T-helper 1 cell treated with Interleukin-12 subunit alpha and Interleukin-12 subunit beta and Interleukin-4 antibody, amounts not matched to agents 30 ng/mL and 1 ng/mL, for 36 hours (primary cell): ENCODE measurements around the gene TRPV5. TPM values are rescaled to one million over a fixed set of nuclear protein-coding genes. Genes with fewer than 3 reads are reported as not detected.

Source experiments
- intact Hi-C: fragments of 100-400 bp; cut with micrococcal nuclease; formaldehyde crosslinking; loops from one replicate; pipeline ENCODE4 v1.15.1; 2024
- total RNA-seq: library from RNA; stranded (reverse); gene quantifications from 2 replicates; pipeline ENCODE4 v1.2.3, GENCODE V29; 2022

The TRPV5 gene
- total RNA-seq, 1 donor from 2014 or later: not detected

DNA sequence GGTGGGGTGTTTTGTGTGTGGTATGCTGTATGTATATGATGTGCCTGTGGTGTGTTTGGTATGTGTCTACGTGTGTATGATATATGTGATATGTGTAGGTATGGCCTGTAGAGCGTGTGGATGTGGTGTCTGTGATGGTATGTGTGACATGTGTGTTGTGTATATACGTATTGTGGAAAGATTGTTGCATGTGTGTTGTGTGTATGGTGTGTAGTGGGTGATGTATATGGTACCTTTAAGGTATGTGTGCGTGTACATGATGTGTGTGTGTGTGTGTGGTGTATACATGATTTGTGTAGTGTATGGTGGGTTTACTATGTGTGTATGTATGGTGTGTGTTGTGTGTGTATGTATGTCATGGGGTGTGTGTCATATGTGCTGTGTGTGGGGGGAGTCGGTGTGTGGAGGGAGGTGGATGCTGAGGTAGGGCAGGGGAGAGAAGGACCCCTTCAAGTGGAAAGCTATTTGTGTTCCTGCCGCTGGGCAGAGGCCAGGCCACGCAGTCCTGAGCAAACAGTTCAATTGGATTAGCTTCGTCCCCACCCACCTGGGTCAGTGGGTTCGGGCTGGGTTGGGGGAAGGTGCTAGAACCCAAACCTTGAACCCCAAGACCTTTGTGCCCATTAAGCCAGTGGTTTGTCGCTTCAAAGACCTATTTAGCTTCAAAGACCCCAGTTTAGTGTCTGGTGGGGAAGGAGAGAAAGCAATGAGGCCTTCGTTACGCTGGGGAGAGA is 46.1 kb downstream of the TRPV5 start:
- intact Hi-C loops: no loop called here

DNA sequence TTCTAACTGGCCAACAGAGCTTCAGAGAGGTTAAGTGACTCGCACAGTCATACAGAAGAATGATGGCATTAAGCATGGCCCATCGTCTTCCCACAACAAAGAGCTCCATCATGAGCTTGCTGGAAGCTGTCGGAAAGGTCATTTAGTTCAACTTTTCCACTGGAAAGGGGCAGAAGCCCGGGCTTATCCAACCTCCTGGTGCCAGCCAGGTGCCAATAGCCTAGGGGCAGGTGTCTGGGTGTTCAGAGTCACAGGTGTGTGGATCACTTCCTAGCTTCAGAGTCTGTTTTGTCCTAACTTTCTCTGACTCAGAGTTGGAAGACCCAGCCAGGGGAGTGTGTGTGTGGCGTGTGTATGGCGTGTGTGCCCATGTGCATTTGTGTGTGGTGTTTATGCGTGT is 46.7 kb downstream of the TRPV5 start:
- intact Hi-C loops: no loop called here

DNA sequence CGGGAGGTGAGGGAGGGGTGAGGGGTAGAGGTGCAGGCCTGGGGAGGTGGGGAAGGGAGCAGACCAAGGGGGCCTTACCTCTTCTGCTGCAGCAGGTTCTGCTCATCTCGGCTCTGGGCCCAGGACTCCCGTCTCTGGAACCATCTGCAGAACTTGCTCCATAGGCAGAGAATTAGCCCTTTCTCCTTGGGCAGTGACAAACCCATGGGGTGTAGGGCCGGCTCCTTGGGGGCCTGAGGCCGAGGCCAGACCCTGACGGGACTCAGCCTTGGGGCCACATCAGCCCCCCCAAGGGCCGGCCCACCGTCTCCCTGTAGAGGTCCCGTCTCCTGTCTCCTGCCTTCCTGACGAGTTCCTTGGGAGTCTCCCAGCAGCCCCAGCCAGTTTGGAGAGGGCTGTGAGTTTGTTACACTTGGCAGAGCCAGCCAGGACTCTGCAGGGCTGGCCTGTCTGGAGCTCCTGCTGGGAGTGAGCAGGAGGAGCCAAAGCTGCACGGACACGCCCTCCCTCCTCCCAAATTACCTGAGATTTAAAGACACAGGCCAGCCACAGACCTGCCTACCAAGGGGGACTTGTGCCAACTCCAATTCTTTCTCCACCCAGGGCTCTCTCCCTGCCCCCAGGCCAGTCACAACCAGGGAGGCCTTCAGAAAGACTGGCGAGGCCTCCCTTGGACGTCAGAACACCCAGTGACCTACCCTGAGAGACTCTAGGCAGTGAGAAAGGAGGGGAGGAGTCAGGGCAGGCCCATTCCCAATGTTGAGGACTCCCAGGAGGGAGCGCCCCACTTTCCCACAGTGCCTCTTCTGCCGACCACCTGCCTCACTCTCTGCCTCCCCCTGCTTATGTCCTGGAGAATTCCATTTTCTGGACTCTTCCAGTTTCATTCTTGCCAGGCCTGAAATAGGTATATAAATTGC is 48.0 kb downstream of the TRPV5 start, which contains the start of gene TRPV6:
TSS of gene TRPV6 (minus strand) at position 435 of the 920 bp plus-strand sequence.
- intact Hi-C loops: no loop called here

DNA sequence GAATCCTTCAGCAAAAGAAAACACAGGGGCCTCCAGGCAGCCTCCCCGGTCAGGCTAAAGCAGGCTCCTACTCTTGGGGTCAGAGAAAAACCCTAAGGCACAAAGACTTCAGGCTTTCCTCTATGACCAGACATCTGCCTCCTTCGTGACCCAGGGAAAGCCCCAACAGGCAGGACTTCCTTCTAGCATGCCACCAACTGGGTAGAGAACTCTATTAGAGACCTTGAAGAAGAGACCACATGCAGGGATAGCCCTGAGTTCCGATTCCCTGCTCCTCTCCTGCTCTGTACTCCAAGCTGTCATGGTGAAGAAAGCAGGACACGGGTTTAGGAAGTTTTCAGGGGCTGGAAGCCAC is 49.3 kb downstream of the TRPV5 start:
- intact Hi-C loops: no loop called here

DNA sequence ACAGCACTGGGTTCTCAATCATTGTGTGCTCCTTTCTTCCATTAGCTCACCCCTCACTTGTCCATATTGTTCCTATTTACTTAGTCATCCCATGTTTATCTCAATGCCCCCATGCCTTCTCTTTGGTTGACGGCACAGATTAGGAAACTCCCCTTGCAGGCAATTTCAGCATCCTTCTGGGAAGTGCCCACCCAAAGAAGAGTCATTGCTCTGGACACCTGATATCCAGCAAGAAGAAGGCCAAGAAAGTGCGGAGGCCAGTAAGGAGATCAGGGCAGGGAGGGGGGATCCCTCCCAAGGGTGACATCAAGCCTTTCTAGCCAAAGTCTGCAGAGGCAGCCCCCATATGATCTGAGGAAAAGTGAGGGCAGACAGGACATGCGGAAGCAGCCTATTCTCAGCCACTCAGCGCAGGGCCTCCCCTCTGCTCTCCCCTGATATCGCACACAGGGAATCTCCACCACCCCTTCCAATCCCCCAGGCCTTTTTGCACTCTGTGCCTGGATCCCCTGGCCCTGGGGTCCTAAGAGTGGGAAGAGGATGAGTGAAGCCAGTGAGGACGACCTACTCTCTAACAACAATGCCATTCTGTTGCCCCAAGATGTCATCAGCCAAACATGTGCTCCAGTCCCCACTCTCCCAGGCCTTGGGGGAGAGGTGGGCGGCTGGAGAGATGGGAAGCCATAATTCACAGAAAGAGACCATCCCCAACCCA is 49.8 kb downstream of the TRPV5 start:
- intact Hi-C loops: no loop called here

DNA sequence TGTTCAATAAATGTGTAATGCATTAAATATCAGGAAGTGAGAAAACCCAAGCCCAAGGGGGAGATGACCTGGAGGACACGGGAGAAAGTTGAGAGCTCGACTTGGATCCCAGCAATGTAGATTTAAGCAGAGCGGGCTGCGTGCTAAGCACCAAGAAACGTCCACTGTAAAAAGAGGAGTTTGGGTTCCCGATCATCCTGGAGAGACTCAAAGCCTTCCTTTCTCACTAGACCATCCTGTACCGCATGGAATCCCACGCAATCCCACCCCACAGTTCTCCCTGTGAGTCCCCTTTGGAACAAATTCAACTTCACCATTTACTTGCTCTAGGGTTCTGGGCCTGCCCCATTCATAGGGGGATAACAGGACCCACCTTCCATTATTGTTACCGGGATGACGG is 50.4 kb downstream of the TRPV5 start:
- intact Hi-C loops: no loop called here

DNA sequence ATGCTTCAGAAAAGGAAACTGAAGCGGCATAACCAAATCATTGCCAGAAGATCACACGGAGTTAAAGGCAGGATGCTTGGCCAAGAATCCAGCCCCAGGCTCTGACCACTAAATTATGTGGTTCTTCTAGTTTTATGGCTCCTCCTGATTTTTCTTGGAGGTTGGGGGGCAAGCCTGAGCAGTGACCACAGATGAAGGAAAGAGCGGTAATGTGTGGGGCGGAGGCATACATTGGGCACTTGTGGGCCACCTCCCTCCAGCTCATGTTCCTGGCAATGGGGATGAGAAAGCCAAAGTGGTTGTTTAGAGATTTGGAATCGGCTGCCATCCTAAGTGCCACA is 51.2 kb downstream of the TRPV5 start:
- intact Hi-C loops: no loop called here

DNA sequence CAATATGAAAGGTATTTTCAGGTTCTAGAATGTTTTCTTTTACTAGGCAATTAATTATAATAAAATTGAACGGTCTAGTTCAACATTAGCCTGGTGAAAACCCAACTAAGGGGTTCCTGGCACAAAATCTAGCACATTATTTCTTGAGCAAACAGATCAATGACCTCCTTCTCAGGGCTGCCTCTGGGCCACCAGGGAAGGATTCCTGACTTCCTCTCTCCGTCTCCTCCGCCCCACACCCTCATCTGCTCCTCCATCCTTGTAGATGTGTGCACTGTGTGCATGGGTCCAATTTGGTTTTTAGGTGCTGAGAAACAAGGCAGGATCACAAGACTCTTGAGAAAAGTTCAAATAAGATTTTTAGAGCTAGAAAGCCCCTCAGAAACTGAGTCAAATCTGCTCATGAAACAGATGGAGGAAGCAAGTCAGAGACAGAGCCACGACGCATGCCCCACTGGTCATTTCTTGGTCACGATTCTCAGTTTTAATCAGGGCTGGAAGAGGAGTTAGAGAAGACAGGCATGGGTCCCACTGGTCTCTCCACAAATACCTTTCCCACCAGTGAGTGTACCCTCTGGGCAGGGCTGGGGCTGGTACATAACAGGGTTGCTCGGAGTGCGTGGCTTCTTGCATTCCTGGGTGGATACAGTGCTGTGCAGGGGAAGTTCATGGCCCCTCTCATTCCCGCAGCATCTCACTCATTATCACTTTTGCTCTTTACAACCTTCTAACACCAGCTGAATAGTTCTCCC is 51.8 kb downstream of the TRPV5 start:
- intact Hi-C loops: loop anchor here (1.0 to 2.0 kb wide), 2 partner anchors 121 to 334 kb away; no protein-coding TSS in a partner anchor

DNA sequence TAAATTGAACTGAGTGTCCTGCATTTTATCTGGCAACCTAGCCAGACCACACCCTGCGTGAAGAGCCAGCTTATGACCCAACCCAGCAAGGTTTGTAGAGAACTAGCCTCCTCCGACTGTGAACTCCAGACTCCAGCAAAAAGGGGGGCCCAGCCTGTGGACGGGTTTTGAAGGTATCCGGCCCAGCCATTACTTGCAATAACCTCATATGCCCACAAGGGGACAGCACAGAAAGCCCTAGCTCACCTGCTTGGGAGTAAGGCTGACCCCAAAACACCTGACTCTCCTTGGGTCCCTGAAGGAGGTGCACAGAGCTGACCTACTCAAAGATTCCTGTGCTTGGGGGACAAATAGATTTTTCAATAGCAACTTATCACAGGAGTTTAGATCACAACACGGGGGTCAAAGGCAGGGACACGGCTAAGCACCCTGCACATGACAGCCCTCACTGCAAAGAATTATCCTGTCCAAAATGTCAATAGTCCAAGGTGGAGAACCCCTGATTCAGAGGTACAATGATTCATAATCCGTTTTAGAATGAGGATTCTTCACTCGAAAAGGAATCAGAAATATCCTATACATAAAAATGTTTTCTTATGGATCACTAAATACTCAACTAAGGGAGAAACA is 52.6 kb downstream of the TRPV5 start:
- intact Hi-C loops: loop anchor here (1.0 to 2.0 kb wide), 3 partner anchors 26 to 334 kb away; partner anchors contain the start of gene EPHB6

DNA sequence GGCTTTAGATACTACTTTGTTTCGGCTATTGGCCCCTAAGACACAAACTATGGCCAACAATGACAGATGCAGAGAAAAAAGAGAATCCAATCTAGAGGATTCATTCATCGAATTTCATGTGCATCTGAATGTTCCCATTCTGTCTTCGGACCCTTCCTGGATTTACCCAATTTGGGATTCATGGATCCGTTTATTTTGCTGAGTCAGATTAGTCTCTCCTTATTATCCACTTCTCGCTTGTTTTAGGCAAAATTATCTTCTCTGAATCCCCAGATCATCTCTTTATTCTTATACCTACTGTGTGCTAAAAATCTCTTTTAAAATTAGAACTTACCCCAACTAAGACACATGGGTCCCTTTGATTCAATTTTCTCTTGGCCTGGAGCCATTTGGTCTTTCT is 54.5 kb downstream of the TRPV5 start:
- intact Hi-C loops: no loop called here

DNA sequence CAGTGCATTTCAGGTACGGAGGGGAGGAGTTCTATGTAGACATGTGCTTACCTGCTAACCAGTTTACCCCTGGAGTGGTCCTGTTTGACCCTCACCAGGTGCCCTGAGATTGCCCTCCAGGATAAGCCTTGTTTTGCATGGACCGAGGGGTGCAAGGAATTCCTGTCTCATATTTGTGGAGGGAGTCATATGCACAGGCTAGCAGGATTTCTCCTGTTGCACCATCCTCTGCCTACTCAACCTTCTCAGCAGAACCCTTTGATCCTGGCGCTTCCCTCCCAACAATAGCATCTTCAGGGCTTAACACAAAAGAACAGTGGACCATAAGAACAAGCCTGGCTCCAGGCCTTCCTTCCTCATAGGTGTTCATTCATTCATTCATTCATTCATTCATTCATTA is 55.2 kb downstream of the TRPV5 start:
- intact Hi-C loops: no loop called here

DNA sequence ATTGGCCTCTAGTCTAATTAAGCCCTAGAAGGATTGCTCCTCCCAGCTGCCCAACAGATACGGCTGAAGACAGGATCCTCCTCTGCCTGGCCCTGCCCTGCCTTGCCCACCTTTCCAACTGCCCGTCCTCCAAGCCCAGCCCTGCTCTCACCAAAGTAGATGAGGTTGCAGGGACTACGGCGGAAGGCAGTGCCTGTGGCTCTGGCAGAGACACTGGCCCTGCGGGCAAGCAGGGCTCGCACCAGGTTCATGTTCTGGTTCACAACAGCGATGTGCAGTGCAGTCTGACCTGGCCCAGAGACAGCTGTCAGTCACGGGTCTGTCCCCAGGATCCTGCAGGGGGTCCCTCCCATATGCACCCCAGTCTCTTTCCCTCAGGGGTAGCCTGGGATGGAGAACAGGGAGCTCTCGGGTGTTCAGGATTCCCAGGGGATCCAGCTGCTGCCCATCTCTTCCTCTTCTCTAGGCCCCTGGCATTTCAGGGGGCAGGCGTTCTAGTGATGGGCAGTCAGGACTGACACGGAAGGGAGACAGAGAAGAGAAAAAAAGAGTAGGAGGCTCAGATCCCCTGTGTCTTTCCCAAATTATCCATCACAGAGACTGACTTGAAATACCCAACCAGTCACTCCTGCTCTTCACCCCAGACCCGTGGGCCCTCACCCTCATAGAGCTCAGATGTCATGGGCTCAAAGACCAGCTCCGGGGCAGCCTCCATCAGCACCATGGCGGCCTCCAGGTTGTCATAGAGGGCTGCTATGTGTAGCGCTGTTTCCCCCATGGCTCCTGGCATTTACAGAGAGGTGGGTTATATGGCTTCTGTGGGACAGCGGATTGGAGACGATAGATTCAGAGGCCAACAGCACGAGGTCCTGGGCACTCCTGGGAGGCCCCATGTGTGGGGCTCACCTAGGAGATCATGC is 56.3 kb downstream of the TRPV5 start:
- intact Hi-C loops: no loop called here

DNA sequence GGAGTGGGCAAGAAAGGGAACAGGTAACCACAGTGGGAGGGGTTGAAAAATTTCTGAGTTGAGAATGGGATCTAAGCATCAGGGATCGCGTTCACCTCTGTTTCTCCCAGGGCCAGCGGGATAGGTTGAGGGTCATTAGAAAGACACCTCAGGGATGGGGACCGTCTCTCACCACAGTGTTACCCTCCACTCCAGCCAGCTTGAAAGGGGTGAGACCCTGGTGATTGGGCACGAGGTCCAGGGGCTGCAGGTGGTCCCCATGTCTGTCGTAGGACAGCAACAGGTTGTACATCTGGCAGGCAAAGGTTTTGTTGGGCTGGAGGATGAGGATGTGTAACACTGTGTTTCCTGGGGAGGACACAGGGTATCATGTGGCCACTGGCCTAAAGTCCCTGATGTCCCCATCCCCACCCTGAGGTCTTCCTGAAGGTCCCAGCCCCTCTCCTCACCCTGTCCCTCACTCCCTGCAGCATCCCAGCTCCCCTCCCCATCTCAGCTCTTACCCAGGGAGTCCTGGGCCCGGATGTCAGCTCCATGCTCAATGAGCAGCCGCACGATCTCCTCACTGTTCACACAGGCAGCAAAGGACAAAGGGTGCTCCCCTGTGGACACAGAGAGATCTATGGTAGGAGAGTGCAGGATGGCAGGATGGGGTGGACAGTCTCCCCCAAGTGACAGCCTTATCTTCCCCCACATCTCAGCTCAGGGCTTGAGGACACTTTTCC is 57.1 kb downstream of the TRPV5 start:
- intact Hi-C loops: no loop called here

DNA sequence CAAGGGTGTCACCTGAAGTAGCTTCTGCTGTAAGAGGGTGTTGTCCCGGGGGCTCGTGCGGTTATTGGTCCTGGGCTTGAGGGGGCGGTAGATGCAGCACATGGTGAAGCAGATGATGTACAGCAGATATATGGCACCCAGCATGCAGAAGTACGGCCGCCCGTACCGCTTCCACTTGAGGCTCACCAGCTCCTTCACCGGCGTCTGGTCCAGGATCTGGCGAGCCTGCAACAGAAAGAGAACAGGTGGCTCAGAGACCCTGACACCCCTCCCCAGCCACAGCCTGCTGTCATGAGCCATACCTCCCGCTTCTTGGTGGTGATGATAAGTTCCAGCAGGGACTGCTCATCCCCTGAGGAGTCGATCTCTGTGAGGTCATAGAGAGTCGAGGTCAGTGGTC is 58.1 kb downstream of the TRPV5 start:
- intact Hi-C loops: no loop called here

DNA sequence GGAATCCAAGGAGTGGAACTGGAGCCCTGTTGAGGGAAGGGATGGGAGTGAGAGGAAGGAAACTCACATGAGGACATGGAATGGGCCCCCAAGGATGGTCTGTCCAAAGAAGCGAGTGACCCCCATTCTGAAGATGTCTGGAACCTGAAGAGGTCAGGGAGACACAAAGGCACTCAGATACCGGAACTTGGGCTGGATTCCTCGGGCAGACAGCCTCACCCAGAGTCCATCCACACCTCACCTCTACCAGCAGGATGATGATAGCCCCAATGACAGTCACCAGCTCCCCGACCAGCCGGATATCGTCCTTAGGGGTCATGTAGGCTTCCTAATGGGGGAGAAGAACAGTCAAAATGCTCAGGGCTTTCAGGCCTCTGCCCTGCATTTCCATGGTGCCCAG is 58.7 kb downstream of the TRPV5 start:
- intact Hi-C loops: no loop called here

DNA sequence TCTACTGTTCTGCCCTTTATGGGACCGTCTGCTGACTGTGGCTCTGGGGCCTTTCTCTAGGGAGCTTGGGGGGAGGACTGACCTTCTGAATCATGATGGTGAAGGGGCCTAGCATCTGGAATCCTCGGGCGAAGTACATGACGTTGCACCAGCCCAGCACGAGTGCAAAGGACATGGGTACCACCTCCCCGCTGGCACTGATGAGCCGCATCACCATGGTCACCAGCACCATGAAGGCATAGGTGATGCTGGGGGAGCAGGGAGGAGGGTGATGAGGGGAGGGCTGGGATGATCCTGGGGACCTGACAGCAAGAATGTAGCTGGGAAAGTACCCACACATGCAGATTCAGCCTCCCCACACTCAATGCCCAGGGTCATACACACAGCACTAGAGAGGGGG is 59.1 kb downstream of the TRPV5 start:
- intact Hi-C loops: no loop called here

DNA sequence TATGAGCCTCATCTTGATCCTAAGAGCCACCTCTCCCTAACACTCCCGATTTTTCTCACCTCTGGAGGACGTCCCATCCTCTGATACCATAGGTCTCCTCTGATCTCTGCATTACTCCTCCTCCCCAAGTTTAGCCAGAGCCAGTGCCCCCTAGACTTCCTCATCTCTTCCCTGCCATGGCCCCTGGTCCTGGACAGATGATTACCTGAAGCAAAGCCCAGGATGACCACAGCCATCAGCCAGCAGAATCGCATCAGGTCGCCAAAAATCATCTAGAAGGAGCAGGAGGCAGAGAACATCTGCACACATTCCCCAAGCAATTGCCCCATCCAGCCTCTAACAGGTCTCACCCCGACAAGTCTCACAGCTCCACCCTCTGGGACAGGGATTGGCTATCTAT is 59.7 kb downstream of the TRPV5 start:
- intact Hi-C loops: no loop called here

DNA sequence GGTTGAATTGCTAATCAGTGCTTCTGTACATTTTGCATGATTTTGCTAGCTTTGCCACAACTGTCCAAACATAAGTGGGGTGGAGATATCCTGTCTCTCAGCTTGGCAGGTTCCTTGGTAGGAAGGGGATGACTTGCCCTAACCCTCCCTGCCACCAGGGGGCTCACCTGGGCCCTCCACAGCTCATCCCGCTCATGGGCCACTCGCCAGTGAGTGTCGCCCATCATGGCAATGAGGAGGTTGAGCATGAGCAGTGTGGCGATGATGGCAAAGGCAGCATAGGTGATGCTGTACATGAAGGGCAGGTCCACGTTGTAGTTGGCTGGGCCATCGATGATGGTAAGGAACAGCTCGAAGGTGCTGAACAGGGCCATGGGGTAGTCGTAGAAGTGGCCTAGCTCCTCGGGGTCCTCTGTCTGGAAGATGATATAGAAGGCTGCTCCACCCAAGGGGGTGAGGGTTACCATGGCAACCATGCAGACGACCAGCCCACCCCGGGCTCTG is 60.2 kb downstream of the TRPV5 start:
- intact Hi-C loops: no loop called here
